NCI-H1436 (cell line): ENCODE measurements around the gene RCSD1.

Experiments
- DNase-seq: peaks from one replicate; lab custom pipeline; 2025; lab: John Stamatoyannopoulos, UW

Gene RCSD1

DNA sequence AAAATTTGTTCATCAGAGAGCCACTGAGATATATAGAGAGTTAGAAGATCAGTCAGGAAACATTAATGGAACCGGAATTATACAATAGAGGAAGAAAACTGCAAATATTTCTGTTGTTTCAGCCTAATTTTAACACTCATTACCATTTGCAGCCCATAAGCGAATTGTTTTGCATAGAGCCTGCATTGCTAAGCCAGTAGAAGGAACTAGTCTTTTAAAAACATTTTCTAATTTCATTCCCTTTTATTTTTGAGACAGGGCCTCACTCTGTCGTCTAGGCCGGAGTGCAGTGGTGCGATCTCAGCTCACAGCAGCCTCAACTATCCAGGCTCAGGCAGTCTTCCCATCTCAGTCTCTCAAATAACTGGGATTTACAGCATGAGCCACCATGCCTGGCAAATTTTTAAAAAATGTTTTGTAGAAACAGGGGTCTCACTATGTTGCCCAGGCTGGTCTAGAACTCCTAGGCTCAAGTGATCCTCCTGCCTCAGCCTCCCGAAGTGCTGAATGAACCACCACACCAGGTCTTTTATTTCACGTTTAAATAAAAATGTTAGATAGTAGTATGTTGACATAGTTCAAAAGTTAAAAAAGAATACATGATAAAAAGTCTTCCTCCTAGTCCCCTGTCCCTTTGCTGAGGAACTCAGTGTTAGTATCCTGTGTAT is 117.1 kb downstream of the RCSD1 start:
- no peak for DNase-seq

GRCh38 chr1:167747988-167748387 is 118.0 kb downstream of the RCSD1 start:
- DNase-seq, result no peak

- DNase-seq, result no peak
Observed at GRCh38 chr1:167748906-167749305, 118.9 kb downstream of the RCSD1 start.

DNA sequence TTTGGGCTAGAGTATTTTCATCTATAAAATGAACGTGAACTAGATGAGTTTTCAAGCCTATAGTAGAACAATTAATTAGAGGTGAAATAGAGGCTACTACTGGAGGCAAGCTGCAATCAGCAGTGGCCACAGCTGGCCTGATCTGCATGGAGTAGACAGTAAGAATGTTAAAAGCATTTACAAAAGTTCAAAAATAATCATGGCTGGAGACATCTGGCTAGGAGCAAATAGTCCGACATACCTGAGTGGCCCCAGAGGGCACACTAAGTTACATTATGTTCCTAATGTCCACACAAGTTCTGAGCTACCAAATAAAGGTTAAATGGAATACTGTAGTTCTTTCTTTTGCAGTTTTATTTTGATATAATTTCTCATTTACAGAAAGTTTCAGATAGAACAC is 119.7 kb downstream of the RCSD1 start:
- no peak for DNase-seq

DNA sequence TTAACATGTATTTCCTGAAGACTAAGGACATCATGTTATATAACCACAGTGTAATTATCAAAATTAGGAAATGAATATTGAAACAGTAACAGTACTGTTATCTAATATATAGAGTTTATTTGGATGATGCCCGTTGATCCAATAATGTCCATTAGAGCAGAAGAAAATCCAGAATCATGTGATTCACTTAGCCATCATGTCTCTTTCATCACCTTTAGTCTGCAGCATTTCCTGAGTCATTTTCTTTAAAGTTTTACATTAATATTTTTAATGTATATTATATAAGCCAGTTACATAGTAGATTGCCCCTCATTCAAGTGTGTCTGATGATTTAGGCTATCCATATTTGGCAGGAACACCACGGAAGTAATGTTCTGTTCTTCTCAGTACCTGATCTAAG is 120.6 kb downstream of the RCSD1 start:
- no peak for DNase-seq

DNA sequence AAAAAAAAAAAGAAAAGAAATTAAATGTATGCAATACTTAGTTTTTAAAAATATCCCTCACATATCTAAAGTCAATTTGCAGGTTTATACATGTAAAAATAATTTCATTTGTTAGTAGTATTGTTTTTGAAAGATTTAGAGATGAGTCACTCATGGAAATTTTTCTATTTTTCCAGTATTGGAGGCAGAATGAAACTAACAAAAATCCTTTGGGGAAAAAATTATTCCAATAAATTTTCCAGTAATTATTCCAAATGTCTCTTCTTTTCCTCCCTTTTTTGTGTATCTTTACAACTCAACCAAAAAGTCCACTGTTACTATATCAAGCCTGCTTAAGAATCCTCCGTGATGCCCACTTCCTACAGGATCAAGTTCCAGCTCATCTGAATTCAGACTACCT is 121.6 kb downstream of the RCSD1 start:
- DNase-seq, result no peak

GRCh38 chr1:167752219-167752985 is 122.4 kb downstream of the RCSD1 start:
- no peak for DNase-seq

- DNase-seq, result no peak
Observed at GRCh38 chr1:167755654-167756053, 125.6 kb downstream of the RCSD1 start.
